Breast epithelium (tissue), 3 donors: Measurements from ENCODE around the gene EXOSC2.

Source experiments
- CTCF ChIP-seq, 3 donors: fragments of 450-650 bp; IDR thresholded peaks; one replicate each; pipeline ENCODE4 v1.5.1; 2016 to 2017; ENCODE audit warnings: antibody characterized with exemption in 3 of 3, mild to moderate bottlenecking in 3 of 3, moderate library complexity in 3 of 3
- POLR2A ChIP-seq: fragments of 450-650 bp; IDR thresholded peaks from one replicate; pipeline ENCODE4 v1.6.1; 2016; ENCODE audit warnings: antibody characterized with exemption, mild to moderate bottlenecking, moderate library complexity

GRCh38 chr9:130677252-130677651 is 16.3 kb upstream of the EXOSC2 start:
- TF ChIP-seq CTCF (IDR thresholded peaks at IDR 0.05) (no peak), POLR2A (no peak)
